ENCODE results near the gene SEC31B. TPM values are rescaled to one million over a fixed set of nuclear protein-coding genes. Genes with fewer than 3 reads are reported as not detected.

SEC31B gene
- total and polyA plus RNA-seq, 2 donors (not counting 3 experiments of a cell fraction or from before 2014, with no cell fraction given) = 11.1 to 14.4 TPM

GRCh38 chr10:100490531-100490930 is 29.1 kb downstream of the SEC31B start:
- Histone ChIP-seq H2AFZ (ENCODE audit: low read depth, low read length) (no peak overlapping the region), H3K4me2 (ENCODE audit: insufficient read depth, low read length) (no peak overlapping the region), H3K4me1 (ENCODE audit: control insufficient read depth, extremely low read depth, insufficient read depth, low read length) (no peaks in the 10 kb centered on the region), H3K79me2 (ENCODE audit: control insufficient read depth, insufficient read depth, low read length) (no peaks in the 10 kb centered on the region), H3K27ac (ENCODE audit: insufficient read depth, low read depth, low read length) (no peak overlapping the region), H3K36me3 (ENCODE audit: control insufficient read depth in 2 of 2, extremely low read depth in 1 of 2, insufficient read depth in 2 of 2, low read length in 2 of 2) (peaks cover 0 to 9% of the 10 kb centered on the region in 2 experiments), H3K9me3 (replicated peaks; ENCODE audit: control insufficient read depth, insufficient read depth, low read length) (no peaks in the 10 kb centered on the region), H3K9ac (replicated peaks; ENCODE audit: extremely low read depth, insufficient read depth, low read length) (no peak overlapping the region), H3K27me3 (ENCODE audit: control insufficient read depth in 2 of 2, insufficient read depth in 2 of 2, low read length in 2 of 2) (no peaks in the 10 kb centered on the region), H3K4me3 (replicated peaks in 1 of 3; ENCODE audit: insufficient read depth in 1 of 3, low read depth in 1 of 3, low read length in 3 of 3) (no peak overlapping the region), H4K20me1 (replicated peaks; ENCODE audit: control insufficient read depth, extremely low read depth, insufficient read depth, low read length) (no peaks in the 10 kb centered on the region), H3K9me1 (replicated peaks; ENCODE audit: control insufficient read depth, extremely low read depth, insufficient read depth, low read length) (no peaks in the 10 kb centered on the region)
- CTCF ChIA-PET = interaction anchor here (3.3 kb wide), 1 partner anchor 8 kb away, joined by 17 read pairs; no protein-coding TSS in a partner anchor
- intact Hi-C loops (cut with micrococcal nuclease) = no loop called here
- no peak for TF ChIP-seq CTCF (IDR thresholded peaks at IDR 0.05; ENCODE audit: extremely low read depth in 1 of 2, insufficient read depth in 1 of 2, low read depth in 1 of 2, low read length in 2 of 2)
- no peak for TF ChIP-seq FOS (IDR thresholded peaks at IDR 0.05; ENCODE audit: borderline replicate concordance, insufficient read depth, low read length)
- no peak for TF ChIP-seq MYC (IDR thresholded peaks at IDR 0.05; ENCODE audit: low read depth, low read length)
- no peak for TF ChIP-seq EZH2 (IDR thresholded peaks at IDR 0.05; ENCODE audit: borderline replicate concordance, low read depth, low read length, severe bottlenecking)
- TF ChIP-seq JUN (IDR thresholded peaks at IDR 0.05; ENCODE audit: borderline replicate concordance, insufficient read depth, insufficient read length, low read depth) = no peak
- no peak for TF ChIP-seq POLR2AphosphoS5 (IDR thresholded peaks at IDR 0.05; ENCODE audit: insufficient read depth, low read depth, low read length)
- TF ChIP-seq MAX (IDR thresholded peaks at IDR 0.05; ENCODE audit: insufficient read depth, insufficient read length) = no peak
- no peak for TF ChIP-seq GATA2 (IDR thresholded peaks at IDR 0.05; ENCODE audit: insufficient read depth, insufficient read length, low read depth, low read length)
- no peak for TF ChIP-seq POLR2A (IDR thresholded peaks at IDR 0.05; ENCODE audit: low read depth, low read length)
- BruUV-seq (replicated peaks) = no TSS peak
- POLR2A ChIA-PET = no interaction called here
- dilution Hi-C loops (cut with MboI; ENCODE audit: extremely low pct_ligation_motif_present, low sequenced_read_pairs) = loop anchor here (10.0 kb wide), 1 partner anchor 56 kb away; no protein-coding TSS in a partner anchor
- no peak for DNase-seq (ENCODE audit: low read depth, low spot score)
- FAIRE-seq = no peak

All from endothelial cell of umbilical vein (primary cell).